A549 (cell line): ENCODE results near the gene RNF10. TPM values are rescaled to one million over a fixed set of nuclear protein-coding genes. Genes with fewer than 3 reads are reported as not detected.

ENCODE experiments used
- ATAC-seq, 2 experiments: fragments of 200-7000 bp in 1 of 2; fragments of >200 bp in 1 of 2; cut with Nextera tagmentation in 1 of 2; cut with Tn5 transposase in 1 of 2; 3 replicates each; pipeline versions ENCODE4 v1.8.0 to v1.9.1; 2018 to 2020; ENCODE audit warnings: mild to moderate bottlenecking in 1 of 2, moderate library complexity in 1 of 2
- CTCF ChIA-PET: fragments of 300-600 bp; sonication (Branson Sonifier 250); formaldehyde crosslinking; extraction: SDS; loops from one replicate; lab custom pipeline; 2021; ENCODE audit warnings: antibody characterized with exemption, inconsistent platforms; lab: Yijun Ruan, JAX
- POLR2A ChIA-PET: fragments of 350-600 bp; formaldehyde crosslinking; extraction: SDS; loops from one replicate; lab custom pipeline; 2021; ENCODE audit warnings: antibody characterized with exemption, inconsistent platforms; lab: Yijun Ruan, JAX
- DNase-seq, 2 experiments: peaks; one replicate each; pipeline versions ENCODE4 v3.0.0 to v3.0.0-alpha.2; 2011 to 2016; ENCODE audit warnings: low read depth in 1 of 2, low spot score in 1 of 2
- FAIRE-seq: peaks from 2 replicates; lab custom pipeline; 2011; peaks lifted over from hg19 to GRCh38; lab: Jason Lieb, UNC
- H3K27ac ChIP-seq, 2 experiments: fragments of >200 bp; sonication (Bioruptor Twin); formaldehyde crosslinking; 3 replicates each; pipeline ENCODE4 v1.5.1; 2016 to 2017
- H3K4me1 ChIP-seq: fragments of >200 bp; sonication (Bioruptor Twin); formaldehyde crosslinking; 3 replicates; pipeline ENCODE4 v1.6.1; 2016
- H3K4me2 ChIP-seq: fragments of >200 bp; sonication (Bioruptor Twin); formaldehyde crosslinking; 3 replicates; pipeline ENCODE4 v1.6.1; 2016
- H3K4me3 ChIP-seq: fragments of >200 bp; sonication (Bioruptor Twin); formaldehyde crosslinking; 3 replicates; pipeline ENCODE4 v1.5.1; 2016
- H3K9me3 ChIP-seq: fragments of >200 bp; sonication (Bioruptor Twin); formaldehyde crosslinking; 3 replicates; pipeline ENCODE4 v1.6.1; 2016
- CHD2 ChIP-seq: fragments of 150-350 bp; IDR thresholded peaks from 2 replicates; pipeline ENCODE4 v1.6.1; 2014; ENCODE audit warnings: low read length; ENCODE audit not compliant: partially characterized antibody
- EHF ChIP-seq: fragments of 250-450 bp; sonication (Bioruptor Pico); IDR thresholded peaks from 2 replicates; pipeline ENCODE4 v1.5.0; 2020; ENCODE audit warnings: mild to moderate bottlenecking
- FOSL2 ChIP-seq, 2 experiments: fragments of 450-650 bp in 1 of 2; fragments of >200 bp in 1 of 2; sonication (Bioruptor Twin) in 1 of 2; formaldehyde crosslinking; IDR thresholded peaks; 2 replicates each; pipeline versions ENCODE4 v1.5.0 to v1.6.1; 2016 to 2020; ENCODE audit warnings: mild to moderate bottlenecking in 1 of 2, moderate library complexity in 1 of 2
- HEYL ChIP-seq: fragments of 250-450 bp; sonication (Bioruptor Pico); IDR thresholded peaks from 2 replicates; pipeline ENCODE4 v1.8.0; 2021; ENCODE audit warnings: mild to moderate bottlenecking, moderate library complexity
- HOXB13 ChIP-seq: fragments of 250-450 bp; sonication (Bioruptor Pico); IDR thresholded peaks from 2 replicates; pipeline ENCODE4 v1.5.0; 2020; ENCODE audit warnings: low read depth, mild to moderate bottlenecking, moderate library complexity
- JUNB ChIP-seq: fragments of >200 bp; sonication (Bioruptor Twin); formaldehyde crosslinking; IDR thresholded peaks from 2 replicates; pipeline ENCODE4 v1.6.1; 2016
- KDM1A ChIP-seq: fragments of 200-600 bp; sonication (generic); IDR thresholded peaks from 2 replicates; pipeline ENCODE4 v1.6.1; 2016; ENCODE audit warnings: low read depth, mild to moderate bottlenecking
- KDM5A ChIP-seq: fragments of 200-600 bp; sonication (generic); IDR thresholded peaks from 2 replicates; pipeline ENCODE4 v1.6.1; 2016; ENCODE audit warnings: antibody characterized with exemption, mild to moderate bottlenecking
- MAFK ChIP-seq: fragments of 450-650 bp; IDR thresholded peaks from 2 replicates; pipeline ENCODE4 v1.6.1; 2014; ENCODE audit not compliant: partially characterized antibody
- NPAS2 ChIP-seq: fragments of 250-450 bp; sonication (Bioruptor Pico); IDR thresholded peaks from 2 replicates; pipeline ENCODE4 v1.8.0; 2022; ENCODE audit warnings: mild to moderate bottlenecking, moderate library complexity, borderline replicate concordance
- PHF8 ChIP-seq: fragments of 200-600 bp; sonication (generic); IDR thresholded peaks from 2 replicates; pipeline ENCODE4 v1.6.1; 2016; ENCODE audit warnings: low read depth, mild to moderate bottlenecking, antibody characterized with exemption, moderate library complexity, borderline replicate concordance
- POLR2A ChIP-seq: IDR thresholded peaks from 2 replicates; pipeline ENCODE4 v1.6.1; 2012; ENCODE audit warnings: mild to moderate bottlenecking, low read length
- POLR2AphosphoS2 ChIP-seq: conservative IDR thresholded peaks from 2 replicates; pipeline ENCODE4 v1.6.1; 2012; ENCODE audit warnings: low read length, improper control_type of control experiment, inconsistent platforms
- RNF2 ChIP-seq: fragments of 200-600 bp; sonication (generic); IDR thresholded peaks from 2 replicates; pipeline ENCODE4 v1.6.1; 2016; ENCODE audit warnings: low read depth, mild to moderate bottlenecking, antibody characterized with exemption, moderate library complexity, borderline replicate concordance
- TP53 ChIP-seq: fragments of 250-450 bp; sonication (Bioruptor Pico); IDR thresholded peaks from 2 replicates; pipeline ENCODE4 v1.5.0; 2021; ENCODE audit warnings: mild to moderate bottlenecking, moderate library complexity
- WGBS: methylation state at CpG from one replicate; pipeline ENCODE4 v1.1.6; 2017; ENCODE audit errors: missing lambda C conversion rate; 5-methylcytosine and 5-hydroxymethylcytosine counted together
- polyA plus RNA-seq, 4 experiments: library from polyadenylated mRNA; depleted of rRNA in 3 of 4; stranded (reverse); fragments of >200 nt; fragmentation: RNase III in 1 of 4; extraction: RNeasy Plus Mini Kit Qiagen cat#74134 plus additional on column Dnase treatment in 1 of 4; gene quantifications; 2 replicates in 3 of 4; 3 replicates in 1 of 4; pipeline ENCODE4 v1.2.3, GENCODE V29; 2011 to 2017
- TF ChIP-seq, protein P1 (sequence below): fragments of 250-450 bp; sonication (Bioruptor Pico); IDR thresholded peaks from 2 replicates; pipeline ENCODE4 v1.5.0; 2020; ENCODE audit warnings: low read depth, mild to moderate bottlenecking, moderate library complexity
- TF ChIP-seq, protein P2 (sequence below): IDR thresholded peaks from 2 replicates; pipeline ENCODE4 v1.6.1; 2012; ENCODE audit warnings: low read depth, borderline replicate concordance
- TF ChIP-seq, protein P3 (sequence below): fragments of 150-350 bp; IDR thresholded peaks from 2 replicates; pipeline ENCODE4 v1.6.1; 2014; ENCODE audit warnings: low read depth, mild to moderate bottlenecking, low read length
- TF ChIP-seq, protein P4 (sequence below): fragments of 250-450 bp; sonication (Bioruptor Pico); IDR thresholded peaks from 2 replicates; pipeline ENCODE4 v1.5.0; 2021; ENCODE audit warnings: mild to moderate bottlenecking, moderate library complexity, borderline replicate concordance
- TF ChIP-seq, protein P5 (sequence below): IDR thresholded peaks from 2 replicates; pipeline ENCODE4 v1.6.1; 2012
- TF ChIP-seq, protein P6 (sequence below): fragments of >200 bp; sonication (Bioruptor Twin); formaldehyde crosslinking; IDR thresholded peaks from 3 replicates; pipeline ENCODE4 v1.6.1; 2016

The RNF10 gene
- polyA plus RNA-seq, 2 of the 4 experiments (the other 2 are of a cell fraction): 87.0 to 118 TPM

DNA sequence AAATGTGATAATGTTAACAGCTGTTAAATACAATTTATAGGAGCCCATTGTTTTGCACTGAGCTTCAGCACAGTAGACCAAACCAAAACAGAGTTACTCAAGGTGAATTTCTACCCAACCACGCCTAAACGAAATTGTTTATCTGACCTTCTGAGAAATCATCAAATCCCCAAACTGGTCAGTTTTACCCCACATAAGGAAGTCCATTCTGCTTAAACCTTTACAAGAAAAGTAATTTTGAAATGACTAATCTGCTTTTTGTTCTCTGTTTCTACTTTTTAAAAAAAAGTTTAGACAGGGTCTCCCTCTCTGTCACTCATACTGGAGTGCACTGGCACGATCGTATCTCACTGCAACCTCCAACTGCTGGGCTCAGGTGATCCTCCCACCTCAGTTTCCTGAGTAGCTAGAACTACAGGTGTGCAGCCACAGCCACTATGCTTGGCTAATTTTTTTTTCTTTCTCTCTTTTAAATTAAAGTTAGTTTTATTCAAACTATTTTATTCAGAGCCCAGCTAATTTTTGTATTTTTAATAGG is 1.4 kb upstream of the RNF10 start:
- Histone ChIP-seq H3K9me3 (no peaks in the 10 kb centered on the region), H3K4me2 (no peak overlapping the region), H3K4me3 (no peak overlapping the region), H3K4me1 (peaks cover 33% of the 10 kb centered on the region), H3K27ac (no peak overlapping the region)
- FAIRE-seq (no peak), ATAC-seq (no peak), DNase-seq (no peak)
- 74% methylated on average over 4 of the region's 4 CpGs for WGBS
- no peak for TF ChIP-seq JUNB
- TF ChIP-seq HOXB13 (CRISPR knock-in tag): no peak
- TF ChIP-seq NPAS2: no peak
- TF ChIP-seq, protein P1, sequence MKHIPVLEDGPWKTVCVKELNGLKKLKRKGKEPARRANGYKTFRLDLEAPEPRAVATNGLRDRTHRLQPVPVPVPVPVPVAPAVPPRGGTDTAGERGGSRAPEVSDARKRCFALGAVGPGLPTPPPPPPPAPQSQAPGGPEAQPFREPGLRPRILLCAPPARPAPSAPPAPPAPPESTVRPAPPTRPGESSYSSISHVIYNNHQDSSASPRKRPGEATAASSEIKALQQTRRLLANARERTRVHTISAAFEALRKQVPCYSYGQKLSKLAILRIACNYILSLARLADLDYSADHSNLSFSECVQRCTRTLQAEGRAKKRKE (CRISPR knock-in tag): no peak
- TF ChIP-seq EHF: no peak
- no peak for TF ChIP-seq TP53 (CRISPR knock-in tag)
- no peak for TF ChIP-seq KDM5A
- TF ChIP-seq, protein P2, sequence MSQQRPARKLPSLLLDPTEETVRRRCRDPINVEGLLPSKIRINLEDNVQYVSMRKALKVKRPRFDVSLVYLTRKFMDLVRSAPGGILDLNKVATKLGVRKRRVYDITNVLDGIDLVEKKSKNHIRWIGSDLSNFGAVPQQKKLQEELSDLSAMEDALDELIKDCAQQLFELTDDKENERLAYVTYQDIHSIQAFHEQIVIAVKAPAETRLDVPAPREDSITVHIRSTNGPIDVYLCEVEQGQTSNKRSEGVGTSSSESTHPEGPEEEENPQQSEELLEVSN: no peak
- TF ChIP-seq HEYL (CRISPR knock-in tag): no peak
- no peak for TF ChIP-seq RNF2
- TF ChIP-seq, protein P3, sequence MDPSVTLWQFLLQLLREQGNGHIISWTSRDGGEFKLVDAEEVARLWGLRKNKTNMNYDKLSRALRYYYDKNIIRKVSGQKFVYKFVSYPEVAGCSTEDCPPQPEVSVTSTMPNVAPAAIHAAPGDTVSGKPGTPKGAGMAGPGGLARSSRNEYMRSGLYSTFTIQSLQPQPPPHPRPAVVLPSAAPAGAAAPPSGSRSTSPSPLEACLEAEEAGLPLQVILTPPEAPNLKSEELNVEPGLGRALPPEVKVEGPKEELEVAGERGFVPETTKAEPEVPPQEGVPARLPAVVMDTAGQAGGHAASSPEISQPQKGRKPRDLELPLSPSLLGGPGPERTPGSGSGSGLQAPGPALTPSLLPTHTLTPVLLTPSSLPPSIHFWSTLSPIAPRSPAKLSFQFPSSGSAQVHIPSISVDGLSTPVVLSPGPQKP: no peak
- TF ChIP-seq MAFK: no peak
- no peak for TF ChIP-seq CHD2
- TF ChIP-seq POLR2AphosphoS2: no peak
- ChIA-PET POLR2A (no interaction called here), CTCF (interaction anchor here (1.0 kb wide), 1 partner anchor 114 kb away, joined by 3 read pairs; no protein-coding TSS in a partner anchor)

DNA sequence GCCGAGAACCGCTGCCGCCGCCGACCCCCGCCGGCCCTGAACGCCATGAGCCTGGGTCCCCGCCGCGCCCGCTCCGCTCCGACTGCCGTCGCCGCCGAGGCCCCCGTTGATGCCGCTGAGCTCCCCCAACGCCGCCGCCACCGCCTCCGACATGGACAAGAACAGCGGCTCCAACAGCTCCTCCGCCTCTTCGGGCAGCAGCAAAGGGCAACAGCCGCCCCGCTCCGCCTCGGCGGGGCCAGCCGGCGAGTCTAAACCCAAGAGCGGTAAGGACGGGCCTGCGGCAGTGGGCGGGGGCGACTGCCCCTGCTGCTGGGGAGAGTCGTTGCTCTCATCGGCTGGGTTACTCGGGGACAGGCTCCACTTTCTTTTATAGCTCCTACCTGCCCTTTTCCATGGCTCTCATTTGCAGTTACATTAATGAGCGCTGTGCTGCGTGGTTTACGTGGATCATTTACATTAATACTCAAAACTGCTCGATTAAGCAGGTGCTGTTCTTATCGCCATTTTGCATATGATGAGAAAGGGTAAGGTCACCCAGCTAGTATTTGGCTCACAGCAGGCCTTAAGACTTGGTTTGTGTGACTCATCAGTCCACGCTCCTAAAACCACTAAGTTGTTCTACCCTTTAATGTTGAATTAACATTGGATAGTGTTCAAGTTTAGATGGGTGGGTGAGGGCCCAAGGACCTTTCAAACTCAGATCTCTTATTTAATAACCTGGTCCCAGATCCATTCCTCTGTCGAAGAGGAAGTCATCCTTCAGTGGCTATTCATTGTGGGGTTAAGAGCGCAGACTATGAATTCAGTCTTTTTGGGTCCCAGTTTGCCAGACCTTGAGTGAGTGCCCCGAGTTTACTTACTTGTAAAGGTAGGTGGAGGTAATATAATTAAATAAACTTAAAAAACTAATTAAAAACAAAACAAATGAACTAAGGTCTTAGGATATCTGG is 823 bp downstream of the RNF10 start:
- H3K4me3 ChIP-seq: peak overlapping the region; percentile 59
- FAIRE-seq (no peak), DNase-seq (peak; percentile 51 to 64), ATAC-seq (peak; percentile 70 to 79)
- CTCF ChIA-PET: interaction anchor here (0.6 to 0.8 kb wide), 3 partner anchors 37 to 374 kb away, joined by 4 to 5 read pairs (median 5); no protein-coding TSS in a partner anchor
- H3K9me3 ChIP-seq: no peaks in the 10 kb centered on the region
- POLR2A ChIA-PET: interaction anchor here (0.9 kb wide), 1 partner anchor 25 kb away, joined by 3 read pairs; no protein-coding TSS in a partner anchor
- TF ChIP-seq PHF8 (peak; percentile 7; the same call in 1 of the 2 replicates), POLR2A (no peak), KDM5A (0 out of 2 replicates have a peak, but pooled peaks have one; percentile 42), FOSL2 (IDR thresholded peaks at IDR 0.05) (no peak), FOSL2 (CRISPR knock-in tag; IDR thresholded peaks at IDR 0.05) (peak; percentile 82), KDM1A (no peak)
- TF ChIP-seq, protein P1 (CRISPR knock-in tag): no peak
- TF ChIP-seq, protein P4, sequence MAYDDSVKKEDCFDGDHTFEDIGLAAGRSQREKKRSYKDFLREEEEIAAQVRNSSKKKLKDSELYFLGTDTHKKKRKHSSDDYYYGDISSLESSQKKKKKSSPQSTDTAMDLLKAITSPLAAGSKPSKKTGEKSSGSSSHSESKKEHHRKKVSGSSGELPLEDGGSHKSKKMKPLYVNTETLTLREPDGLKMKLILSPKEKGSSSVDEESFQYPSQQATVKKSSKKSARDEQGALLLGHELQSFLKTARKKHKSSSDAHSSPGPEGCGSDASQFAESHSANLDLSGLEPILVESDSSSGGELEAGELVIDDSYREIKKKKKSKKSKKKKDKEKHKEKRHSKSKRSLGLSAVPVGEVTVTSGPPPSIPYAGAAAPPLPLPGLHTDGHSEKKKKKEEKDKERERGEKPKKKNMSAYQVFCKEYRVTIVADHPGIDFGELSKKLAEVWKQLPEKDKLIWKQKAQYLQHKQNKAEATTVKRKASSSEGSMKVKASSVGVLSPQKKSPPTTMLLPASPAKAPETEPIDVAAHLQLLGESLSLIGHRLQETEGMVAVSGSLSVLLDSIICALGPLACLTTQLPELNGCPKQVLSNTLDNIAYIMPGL (CRISPR knock-in tag): no peak; the same call in 1 of the 2 replicates
- TF ChIP-seq, protein P5, sequence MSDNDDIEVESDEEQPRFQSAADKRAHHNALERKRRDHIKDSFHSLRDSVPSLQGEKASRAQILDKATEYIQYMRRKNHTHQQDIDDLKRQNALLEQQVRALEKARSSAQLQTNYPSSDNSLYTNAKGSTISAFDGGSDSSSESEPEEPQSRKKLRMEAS: 0 out of 2 replicates have a peak, but pooled peaks have one; percentile 6
- TF ChIP-seq, protein P6, sequence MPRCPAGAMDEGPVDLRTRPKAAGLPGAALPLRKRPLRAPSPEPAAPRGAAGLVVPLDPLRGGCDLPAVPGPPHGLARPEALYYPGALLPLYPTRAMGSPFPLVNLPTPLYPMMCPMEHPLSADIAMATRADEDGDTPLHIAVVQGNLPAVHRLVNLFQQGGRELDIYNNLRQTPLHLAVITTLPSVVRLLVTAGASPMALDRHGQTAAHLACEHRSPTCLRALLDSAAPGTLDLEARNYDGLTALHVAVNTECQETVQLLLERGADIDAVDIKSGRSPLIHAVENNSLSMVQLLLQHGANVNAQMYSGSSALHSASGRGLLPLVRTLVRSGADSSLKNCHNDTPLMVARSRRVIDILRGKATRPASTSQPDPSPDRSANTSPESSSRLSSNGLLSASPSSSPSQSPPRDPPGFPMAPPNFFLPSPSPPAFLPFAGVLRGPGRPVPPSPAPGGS: no peak
- H3K27ac ChIP-seq: peak overlapping the region; percentile 77 to 97
- H3K4me1 ChIP-seq: peaks cover 47% of the 10 kb centered on the region
- 6% methylated on average over 27 of the region's 52 CpGs for WGBS
- H3K4me2 ChIP-seq: peak overlapping the region; percentile 98
